Activated CD8-positive, alpha-beta memory T cell treated with anti-CD3 and anti-CD28 coated beads for 36 hours (primary cell): ENCODE data around the gene AMHR2. TPM values are rescaled to one million over a fixed set of nuclear protein-coding genes. Genes with fewer than 3 reads are reported as not detected.

Experiments
- CTCF ChIA-PET: fragments of 350-600 bp; sonication (Branson Sonifier 250); formaldehyde crosslinking; loops from one replicate; lab custom pipeline; 2021; ENCODE audit warnings: antibody characterized with exemption; lab: Charles Lee
- POLR2A ChIA-PET: fragments of 350-600 bp; sonication (Branson Sonifier 250); formaldehyde crosslinking; loops from one replicate; lab custom pipeline; 2021; ENCODE audit warnings: antibody characterized with exemption; lab: Charles Lee
- total RNA-seq, 2 experiments: library from RNA; stranded (reverse); gene quantifications; one replicate each; pipeline ENCODE4 v1.2.3, GENCODE V29; 2021

Gene AMHR2
- total RNA-seq, 2 experiments from 2014 or later: not detected

DNA sequence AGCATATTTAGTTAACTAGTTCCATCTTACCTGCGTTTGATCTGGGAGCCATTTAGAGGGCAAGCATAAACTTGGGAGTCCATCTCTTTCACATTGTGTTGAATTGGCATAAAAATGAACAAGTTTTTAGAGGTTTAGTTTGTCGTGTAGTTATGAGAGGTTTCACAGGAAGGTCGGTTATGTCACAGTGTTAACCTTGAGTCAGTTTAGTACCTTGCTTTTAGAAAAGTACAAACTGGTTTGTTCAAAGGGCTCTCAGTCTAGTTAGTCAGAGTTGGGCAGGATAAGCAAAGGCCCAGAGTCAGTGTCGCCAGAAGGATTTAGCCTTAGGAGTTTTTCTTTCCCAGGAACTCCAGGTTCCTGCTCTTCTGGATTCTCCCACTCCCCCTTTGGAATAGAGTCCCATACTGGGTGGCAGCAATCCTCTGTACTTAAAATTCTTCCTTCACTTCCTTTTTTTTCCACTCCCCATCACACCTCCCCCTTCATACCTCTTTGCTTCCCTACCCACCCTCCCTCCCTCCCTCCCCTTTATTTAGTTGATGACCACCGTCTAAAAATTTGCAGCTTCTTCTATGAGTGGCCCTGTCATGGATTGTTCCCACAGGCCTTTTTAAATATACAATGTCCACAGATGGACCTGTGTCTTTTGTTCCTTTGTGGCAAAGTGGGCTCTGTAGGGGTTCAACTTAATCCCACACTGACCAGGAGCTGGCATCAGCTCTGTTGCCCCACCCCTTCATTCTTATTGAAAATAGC, 40.3 kb downstream of the AMHR2 start:
- ChIA-PET POLR2A (interaction anchor here (0.7 kb wide), 1 partner anchor 11 kb away, joined by 5 read pairs; no protein-coding TSS in a partner anchor), CTCF (interaction anchor here (1.1 to 1.6 kb wide), 3 partner anchors 44 to 119 kb away, joined by 3 to 6 read pairs (median 3); no protein-coding TSS in a partner anchor)

DNA sequence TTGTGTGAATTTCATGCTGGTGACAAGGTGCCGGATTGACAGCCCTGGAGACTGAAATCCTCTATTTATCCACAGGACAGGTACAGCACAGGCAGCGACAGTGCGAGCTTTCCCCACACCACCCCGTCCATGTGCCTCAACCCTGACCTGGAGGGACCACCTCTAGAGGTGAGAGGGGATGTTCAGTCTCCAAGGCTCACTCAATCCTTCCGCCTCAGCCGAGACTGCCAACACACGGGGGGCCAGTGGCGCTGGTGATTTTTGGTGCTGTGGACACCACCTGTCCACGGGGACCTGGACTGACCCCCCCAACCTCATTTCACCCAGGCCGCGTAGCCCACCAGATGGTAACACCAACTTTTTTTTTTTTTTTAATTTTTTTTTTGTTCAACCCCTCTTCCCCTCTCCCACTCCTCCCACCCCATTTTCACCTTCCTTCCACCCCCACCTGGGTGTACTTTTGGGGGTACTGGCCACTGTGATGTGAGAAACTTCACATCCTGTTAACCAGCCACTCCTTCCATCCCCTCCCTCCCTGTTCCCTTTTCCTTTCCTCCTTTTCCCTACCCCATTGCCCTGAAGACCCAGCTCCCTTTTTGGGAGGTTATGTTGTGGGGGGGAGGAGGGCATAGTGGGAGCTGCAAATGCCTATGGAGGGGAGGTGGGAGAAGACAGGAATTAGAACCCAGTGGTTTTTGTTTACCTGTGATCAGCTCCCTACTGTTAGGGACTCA, 41.2 kb downstream of the AMHR2 start:
- CTCF ChIA-PET: interaction anchor here (1.1 to 1.7 kb wide), 4 partner anchors 12 to 120 kb away, joined by 3 to 6 read pairs (median 4); no protein-coding TSS in a partner anchor
- POLR2A ChIA-PET: interaction anchor here (0.7 kb wide), 1 partner anchor 11 kb away, joined by 5 read pairs; no protein-coding TSS in a partner anchor

- ChIA-PET CTCF (interaction anchor here (1.5 to 1.7 kb wide), 2 partner anchors 9 to 11 kb away, joined by 4 to 5 read pairs; no protein-coding TSS in a partner anchor), POLR2A (no interaction called here)
Measured at GRCh38 chr12:53465679-53466078, 42.0 kb downstream of the AMHR2 start.

DNA sequence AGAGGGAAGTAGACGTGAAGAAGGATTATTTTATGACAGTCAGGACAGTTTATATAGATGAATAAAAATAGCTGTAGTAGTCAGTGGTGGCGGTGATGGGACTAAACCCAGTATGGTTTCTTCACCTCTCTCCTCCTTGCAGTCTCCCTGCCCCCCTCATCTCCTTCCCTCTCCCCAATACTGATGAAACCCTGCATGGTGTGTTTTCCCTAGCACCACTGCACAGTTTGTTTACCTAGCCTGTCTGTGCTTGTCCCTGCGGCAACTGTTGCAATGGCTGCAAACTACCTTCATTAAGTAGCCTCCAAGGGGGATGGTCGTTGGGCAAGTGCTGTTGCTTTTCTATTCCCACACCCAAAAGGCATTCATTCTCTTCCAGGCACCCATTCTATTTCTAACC, 43.0 kb downstream of the AMHR2 start:
- ChIA-PET CTCF (interaction anchor here (1.2 to 1.5 kb wide), 2 partner anchors 8 to 10 kb away, joined by 3 to 4 read pairs; no protein-coding TSS in a partner anchor), POLR2A (no interaction called here)

GRCh38 chr12:53467082-53467481, 43.4 kb downstream of the AMHR2 start:
- POLR2A ChIA-PET: interaction anchor here (0.7 kb wide), 1 partner anchor 16 kb away, joined by 3 read pairs; no protein-coding TSS in a partner anchor

GRCh38 chr12:53467880-53468279, 44.2 kb downstream of the AMHR2 start:
- CTCF ChIA-PET: no interaction called here
- POLR2A ChIA-PET: interaction anchor here (0.7 to 0.9 kb wide), 2 partner anchors 16 to 33 kb away, joined by 3 to 4 read pairs; partner anchors contain the start of gene TARBP2

More at GRCh38 chr12:53467082-53467481, 43.4 kb downstream of the AMHR2 start:
- CTCF ChIA-PET: interaction anchor here (1.2 to 1.5 kb wide), 2 partner anchors 8 to 10 kb away, joined by 3 to 4 read pairs; no protein-coding TSS in a partner anchor

DNA sequence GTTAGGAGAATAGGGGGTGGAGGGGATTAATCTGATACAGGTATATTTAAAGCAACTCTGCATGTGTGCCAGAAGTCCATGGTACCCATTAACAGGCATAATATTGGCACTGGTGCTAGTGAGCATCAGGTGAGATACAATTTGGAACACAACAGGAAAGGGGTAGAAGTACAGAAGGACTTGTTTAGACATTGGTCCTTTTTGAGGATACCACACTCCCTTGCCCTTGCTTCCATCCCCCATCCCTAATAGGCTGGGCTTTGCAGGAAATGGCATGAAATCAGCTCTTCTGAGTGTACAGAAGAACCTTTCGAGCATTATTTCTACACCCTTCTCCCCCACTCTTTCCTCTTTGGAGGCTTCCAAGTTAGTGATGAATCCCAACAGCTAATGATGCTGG, 44.6 kb downstream of the AMHR2 start:
- ChIA-PET POLR2A (interaction anchor here (0.6 to 0.9 kb wide), 2 partner anchors 8 to 33 kb away, joined by 3 to 4 read pairs; partner anchors contain the start of gene TARBP2), CTCF (no interaction called here)

DNA sequence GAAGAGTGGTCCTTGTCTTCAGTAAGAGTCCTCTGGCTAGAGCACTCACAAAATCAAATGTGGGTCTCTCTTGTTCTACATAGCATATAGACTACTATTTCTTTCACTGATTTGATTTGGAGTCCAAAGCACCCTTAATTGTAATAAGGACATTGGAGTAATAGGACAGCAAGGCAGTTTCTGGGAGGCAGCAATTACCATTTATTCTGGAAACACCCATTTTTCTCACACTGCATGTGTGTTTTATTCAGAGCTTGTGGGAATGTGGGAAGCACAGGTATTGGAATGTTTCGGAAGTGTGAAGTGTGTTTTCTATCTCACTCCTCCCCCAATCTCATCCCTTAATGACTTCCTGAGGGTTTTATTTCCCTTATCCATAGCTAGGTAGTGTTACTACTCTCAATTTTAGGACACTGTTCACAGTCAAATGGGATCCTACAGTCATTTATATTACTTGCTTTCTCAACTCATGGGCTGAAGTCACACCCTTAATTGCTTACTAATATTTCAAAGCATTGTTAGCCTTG, 48.5 kb downstream of the AMHR2 start:
- CTCF ChIA-PET: interaction anchor here (0.5 to 1.5 kb wide), 4 partner anchors 15 to 136 kb away, joined by 3 read pairs; partner anchors contain the start of genes AMHR2 and SP7
- POLR2A ChIA-PET: interaction anchor here (0.6 kb wide), 2 partner anchors 36 to 204 kb away, joined by 10 read pairs; no protein-coding TSS in a partner anchor

DNA sequence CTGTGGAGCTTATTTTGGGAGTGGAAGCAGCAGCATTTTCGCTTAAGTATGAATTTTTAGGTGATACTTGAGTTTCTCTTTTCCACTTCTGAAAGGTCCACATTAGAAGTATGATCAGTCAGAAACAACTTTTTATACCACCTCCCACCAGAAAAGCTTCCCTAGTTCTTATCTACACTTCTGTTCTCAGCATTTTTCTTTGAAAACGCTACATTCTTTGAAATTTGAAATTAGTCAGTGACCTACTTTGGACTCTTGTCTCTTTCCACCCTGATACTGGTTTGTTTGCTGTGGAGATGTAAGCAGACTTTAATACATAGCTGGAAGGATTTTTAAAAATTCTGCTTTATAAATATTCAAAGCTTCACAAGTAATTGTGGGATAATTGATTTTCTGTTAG, 50.4 kb downstream of the AMHR2 start:
- CTCF ChIA-PET: interaction anchor here (0.6 to 3.0 kb wide), 8 partner anchors 8 to 150 kb away, joined by 3 to 11 read pairs (median 4); no protein-coding TSS in a partner anchor

GRCh38 chr12:53474819-53475218, 51.2 kb downstream of the AMHR2 start:
- CTCF ChIA-PET: interaction anchor here (1.0 to 3.0 kb wide), 4 partner anchors 9 to 150 kb away, joined by 3 to 11 read pairs (median 5); no protein-coding TSS in a partner anchor
- POLR2A ChIA-PET: interaction anchor here (0.5 to 2.8 kb wide), 3 partner anchors 14 to 26 kb away, joined by 3 to 13 read pairs (median 3); partner anchors contain the start of gene TARBP2

More for the DNA sequence above, 50.4 kb downstream of the AMHR2 start:
- POLR2A ChIA-PET: interaction anchor here (0.6 to 2.8 kb wide), 2 partner anchors 19 to 149 kb away, joined by 6 to 13 read pairs; no protein-coding TSS in a partner anchor

- CTCF ChIA-PET: interaction anchor here (0.7 to 3.0 kb wide), 7 partner anchors 10 to 32 kb away, joined by 3 to 11 read pairs (median 3); no protein-coding TSS in a partner anchor
Measured at GRCh38 chr12:53476769-53477209, 53.1 kb downstream of the AMHR2 start.

DNA sequence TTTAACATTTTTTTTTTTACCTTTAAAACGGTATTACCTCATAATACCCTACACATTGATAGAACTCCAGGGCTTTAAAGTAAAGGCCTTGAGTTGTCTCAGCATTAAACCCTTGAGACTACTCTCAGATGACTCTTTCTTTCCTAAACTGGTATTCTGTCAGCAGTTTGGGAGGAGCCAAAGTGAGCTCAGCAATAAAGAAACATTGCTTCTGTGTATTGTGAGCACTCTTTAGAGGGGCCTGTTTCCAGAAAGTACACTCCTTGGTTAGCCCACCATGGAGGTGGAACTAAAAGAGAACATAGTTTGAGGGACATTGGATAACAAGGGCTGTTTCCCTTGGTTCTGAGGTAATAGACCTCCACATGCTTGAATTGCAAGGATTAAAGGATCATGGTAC, 55.2 kb downstream of the AMHR2 start:
- ChIA-PET CTCF (interaction anchor here (0.9 to 1.7 kb wide), 7 partner anchors 9 to 127 kb away, joined by 3 to 5 read pairs (median 4); partner anchors contain the start of gene TARBP2), POLR2A (interaction anchor here (0.6 to 1.6 kb wide), 5 partner anchors 13 to 183 kb away, joined by 3 to 8 read pairs (median 3); no protein-coding TSS in a partner anchor)

More at GRCh38 chr12:53476769-53477209, 53.1 kb downstream of the AMHR2 start:
- POLR2A ChIA-PET: interaction anchor here (0.6 to 1.4 kb wide), 2 partner anchors 8 to 24 kb away, joined by 3 to 5 read pairs; partner anchors contain the start of gene TARBP2

- POLR2A ChIA-PET: interaction anchor here (0.6 kb wide), 4 partner anchors 20 to 184 kb away, joined by 3 to 8 read pairs (median 5); no protein-coding TSS in a partner anchor
Measured at GRCh38 chr12:53479331-53479730, 55.7 kb downstream of the AMHR2 start.

DNA sequence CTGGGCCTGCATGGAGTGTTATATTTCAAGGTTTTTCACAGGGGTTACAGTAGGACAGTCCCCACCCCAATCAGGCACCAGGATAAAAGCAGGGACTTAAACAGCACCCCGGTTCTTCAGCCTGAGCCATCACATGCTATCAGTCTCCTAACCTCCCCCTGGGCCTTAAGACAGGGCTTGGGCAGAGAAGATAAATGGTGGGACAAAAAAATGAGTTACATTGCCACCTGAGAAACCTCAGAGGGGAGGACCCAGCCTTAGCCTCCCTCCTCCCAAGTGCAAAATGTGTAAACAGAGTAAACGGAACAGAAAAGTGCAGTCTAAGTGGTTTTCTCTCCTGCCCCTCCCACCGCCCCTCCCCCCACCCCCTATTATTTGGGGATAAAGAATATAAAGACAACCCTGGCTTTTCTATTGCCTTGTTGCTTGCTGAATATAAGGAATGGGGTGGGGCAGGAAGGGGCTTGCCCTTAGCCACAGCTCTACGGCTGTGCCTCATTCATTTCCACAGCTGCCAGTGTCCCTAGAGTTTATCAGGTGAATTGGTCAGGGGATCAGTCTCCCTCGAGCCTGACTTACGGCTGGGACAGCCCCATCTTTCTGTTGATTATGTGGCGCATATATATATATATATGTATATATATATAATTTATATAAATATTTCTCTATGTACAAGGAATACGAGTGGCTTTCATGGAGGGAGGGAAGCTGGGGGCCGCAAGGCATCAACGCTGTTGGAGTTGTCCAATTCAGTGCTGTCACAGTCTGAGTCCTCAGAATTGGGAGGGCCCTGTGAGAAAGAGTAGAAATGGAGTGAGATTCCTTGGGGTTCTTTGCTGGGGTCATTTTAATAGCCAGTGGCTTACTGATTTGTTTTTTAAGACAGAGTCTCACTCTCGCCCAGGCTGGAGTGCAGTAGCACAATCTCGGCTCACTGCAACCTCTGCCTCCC, 57.1 kb downstream of the AMHR2 start:
- ChIA-PET POLR2A (interaction anchor here (1.4 kb wide), 1 partner anchor 22 kb away, joined by 3 read pairs; no protein-coding TSS in a partner anchor), CTCF (interaction anchor here (0.8 to 1.7 kb wide), 2 partner anchors 14 to 129 kb away, joined by 3 read pairs; no protein-coding TSS in a partner anchor)

More at GRCh38 chr12:53479331-53479730, 55.7 kb downstream of the AMHR2 start:
- CTCF ChIA-PET: interaction anchor here (1.0 to 1.7 kb wide), 4 partner anchors 13 to 127 kb away, joined by 3 to 4 read pairs (median 4); partner anchors contain the start of gene TARBP2
